ENCODE results near the gene PI4KA. TPM values are rescaled to one million over a fixed set of nuclear protein-coding genes. Genes with fewer than 3 reads are reported as not detected.

The PI4KA gene
- total RNA-seq, 1 donor from 2014 or later = 40.5 TPM

DNA sequence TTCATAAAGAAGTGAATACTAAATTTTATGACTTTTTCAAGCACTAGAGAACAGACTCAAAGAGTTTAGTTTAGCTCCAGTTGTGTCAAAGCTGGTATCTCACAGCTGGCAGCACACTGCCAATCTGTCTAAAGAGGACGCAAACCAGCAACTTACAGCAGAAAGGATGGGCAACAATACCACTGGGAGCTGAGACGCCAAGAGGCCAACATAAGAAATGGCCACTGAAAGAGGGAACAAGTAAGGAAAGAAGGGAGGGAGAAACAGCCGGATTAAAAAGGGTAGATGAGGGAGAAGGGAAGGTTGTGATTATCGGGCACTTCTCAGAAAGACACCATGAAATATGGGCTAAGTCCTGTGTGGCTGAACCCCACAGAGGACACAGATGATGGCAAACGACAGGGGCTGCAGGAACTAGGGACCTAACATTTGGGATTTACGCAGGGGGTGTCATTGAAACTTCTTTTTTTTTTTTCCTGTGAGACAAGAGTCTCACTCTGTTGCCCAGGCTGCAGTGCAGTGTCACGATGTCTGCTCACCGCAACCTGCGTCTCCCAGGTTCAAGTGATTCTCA, 43.0 kb downstream of the PI4KA start:
- Histone ChIP-seq H3K4me3 (no peak overlapping the region), H3K27me3 (ENCODE audit: low read depth) (no peaks in the 10 kb centered on the region), H3K4me1 (no peaks in the 10 kb centered on the region), H3K9me3 (replicated peaks) (no peaks in the 10 kb centered on the region), H3K36me3 (peaks cover 90% of the 10 kb centered on the region), H3K27ac (replicated peaks) (no peak overlapping the region)
- no peak for TF ChIP-seq CTCF (IDR thresholded peaks at IDR 0.05; ENCODE audit: borderline replicate concordance)
- intact Hi-C loops (cut with micrococcal nuclease) = no loop called here
- no peak for DNase-seq

- no peak for DNase-seq
- intact Hi-C loops (cut with micrococcal nuclease) = no loop called here
- H3K27ac ChIP-seq (replicated peaks) = no peak overlapping the region
Observed at GRCh38 chr22:20814221-20814808, 44.3 kb downstream of the PI4KA start.

DNA sequence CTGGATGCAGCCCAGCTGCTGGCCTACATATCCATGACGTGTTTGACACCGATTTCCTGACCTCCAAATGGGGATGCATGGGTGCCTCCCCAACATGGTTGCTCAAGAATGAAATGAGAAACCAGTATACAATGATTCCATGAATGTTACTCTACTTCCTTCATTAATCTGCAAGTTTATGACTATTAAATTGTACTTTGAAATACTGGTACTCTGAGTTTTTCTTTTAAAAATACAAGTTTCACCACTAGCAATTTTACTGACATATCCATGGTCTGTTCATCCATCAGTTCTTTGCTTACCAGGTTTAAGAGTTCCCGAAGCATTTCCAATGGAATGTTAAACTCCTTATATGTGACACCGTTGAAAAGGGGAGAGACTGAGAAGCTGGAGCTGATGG, 45.6 kb downstream of the PI4KA start:
- Histone ChIP-seq H3K4me3 (no peak overlapping the region), H3K36me3 (peaks cover 87% of the 10 kb centered on the region), H3K27me3 (ENCODE audit: low read depth) (no peaks in the 10 kb centered on the region), H3K4me1 (no peaks in the 10 kb centered on the region), H3K27ac (replicated peaks) (no peak overlapping the region), H3K9me3 (replicated peaks) (no peaks in the 10 kb centered on the region)
- no peak for DNase-seq
- no peak for TF ChIP-seq CTCF (IDR thresholded peaks at IDR 0.05; ENCODE audit: borderline replicate concordance)
- intact Hi-C loops (cut with micrococcal nuclease) = no loop called here

More at GRCh38 chr22:20814221-20814808, 44.3 kb downstream of the PI4KA start:
- H3K4me1 ChIP-seq = no peaks in the 10 kb centered on the region
- no peak for TF ChIP-seq CTCF (IDR thresholded peaks at IDR 0.05; ENCODE audit: borderline replicate concordance)
- H3K9me3 ChIP-seq (replicated peaks) = no peaks in the 10 kb centered on the region
- peaks cover 90% of the 10 kb centered on the region for H3K36me3 ChIP-seq
- H3K4me3 ChIP-seq = no peak overlapping the region
- no peaks in the 10 kb centered on the region for H3K27me3 ChIP-seq (ENCODE audit: low read depth)

DNA sequence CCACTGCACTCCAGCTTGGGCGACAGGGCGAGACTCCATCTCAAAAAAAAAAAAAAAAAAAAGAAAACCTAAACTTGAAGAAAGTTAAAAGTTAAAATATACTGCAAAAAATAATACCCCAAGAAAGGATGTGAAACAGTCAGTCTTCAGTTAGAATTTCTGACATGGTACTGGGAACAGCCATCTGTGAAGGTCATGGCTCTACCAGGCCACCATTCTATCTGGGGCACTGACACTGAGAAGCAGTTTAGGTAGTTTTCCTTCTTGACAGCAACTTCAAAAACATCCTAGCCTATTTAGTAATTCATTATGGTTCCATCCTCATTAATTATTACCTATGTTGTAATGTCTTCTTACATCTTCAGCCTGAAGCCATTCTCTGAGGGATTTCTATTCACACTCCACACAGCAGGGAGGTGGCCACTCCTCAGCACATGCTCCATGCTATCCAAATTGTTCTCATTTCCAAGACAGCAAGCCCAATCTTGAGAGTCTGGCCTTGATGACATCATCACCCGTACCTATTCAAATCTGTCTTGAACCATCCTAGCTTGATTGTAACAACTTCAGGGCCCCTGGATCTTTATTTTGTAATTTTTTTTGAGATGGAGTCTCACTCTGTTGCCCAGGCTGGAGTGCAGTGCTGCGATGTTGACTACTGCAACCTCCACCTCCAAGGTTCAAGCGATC, 46.5 kb downstream of the PI4KA start:
- H3K27ac ChIP-seq (replicated peaks) = no peak overlapping the region
- H3K4me3 ChIP-seq = no peak overlapping the region
- H3K9me3 ChIP-seq (replicated peaks) = no peaks in the 10 kb centered on the region
- no peak for TF ChIP-seq CTCF (IDR thresholded peaks at IDR 0.05; ENCODE audit: borderline replicate concordance)
- H3K27me3 ChIP-seq (ENCODE audit: low read depth) = no peaks in the 10 kb centered on the region
- no peak for DNase-seq
- intact Hi-C loops (cut with micrococcal nuclease) = no loop called here
- peaks cover 90% of the 10 kb centered on the region for H3K36me3 ChIP-seq
- H3K4me1 ChIP-seq = no peaks in the 10 kb centered on the region

DNA sequence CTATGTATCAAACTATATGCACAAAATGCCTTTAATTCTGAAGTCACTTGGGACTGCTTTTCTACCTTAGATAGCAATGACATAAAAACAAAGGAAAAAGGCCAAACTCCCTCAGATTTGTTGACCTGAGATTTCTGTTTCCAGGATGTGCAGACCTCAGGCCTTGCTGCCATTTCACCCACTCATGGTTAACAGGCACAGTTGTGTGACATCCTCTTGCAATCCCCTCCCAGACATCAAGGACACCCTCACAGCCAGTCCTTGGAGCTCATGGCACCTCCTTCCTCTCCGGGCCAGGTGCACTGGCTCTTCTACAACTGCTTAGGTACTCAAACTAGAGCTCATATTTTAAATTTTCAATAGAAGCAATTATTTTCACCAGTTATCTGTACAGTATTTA, 47.4 kb downstream of the PI4KA start:
- H3K27me3 ChIP-seq (ENCODE audit: low read depth) = no peaks in the 10 kb centered on the region
- H3K27ac ChIP-seq (replicated peaks) = no peak overlapping the region
- H3K4me1 ChIP-seq = no peaks in the 10 kb centered on the region
- TF ChIP-seq CTCF (IDR thresholded peaks at IDR 0.05; ENCODE audit: borderline replicate concordance) = no peak
- H3K36me3 ChIP-seq = peaks cover 90% of the 10 kb centered on the region
- no peaks in the 10 kb centered on the region for H3K9me3 ChIP-seq (replicated peaks)
- DNase-seq = no peak
- intact Hi-C loops (cut with micrococcal nuclease) = no loop called here
- no peak overlapping the region for H3K4me3 ChIP-seq

Measured in left ventricle myocardium inferior (tissue), 1 donor.